IMR-90 (cell line): Measurements from ENCODE around the gene PSMG4.

Experiments used
- MXI1 ChIP-seq: IDR thresholded peaks from 2 replicates; pipeline ENCODE4 v1.6.1; 2012; ENCODE audit warnings: low read depth, mild to moderate bottlenecking, low read length, moderate library complexity, borderline replicate concordance
- POLR2A ChIP-seq: IDR thresholded peaks from 2 replicates; pipeline ENCODE4 v1.6.1; 2012; ENCODE audit warnings: mild to moderate bottlenecking, low read depth, low read length
- RAD21 ChIP-seq: IDR thresholded peaks from 2 replicates; pipeline ENCODE4 v1.6.1; 2012; ENCODE audit warnings: low read length, improper control_type of control experiment
- RCOR1 ChIP-seq: IDR thresholded peaks from 2 replicates; pipeline ENCODE4 v1.6.1; 2012; ENCODE audit warnings: mild to moderate bottlenecking, low read length, improper control_type of control experiment; ENCODE audit not compliant: insufficient replicate concordance
- RFX5 ChIP-seq: IDR thresholded peaks from 2 replicates; pipeline ENCODE4 v1.8.0; 2012; ENCODE audit warnings: low read depth, mild to moderate bottlenecking, low read length, moderate library complexity
- SMC3 ChIP-seq: fragments of 150-350 bp; IDR thresholded peaks from 2 replicates; pipeline ENCODE4 v1.6.1; 2016; ENCODE audit warnings: low read depth, mild to moderate bottlenecking, antibody characterized with exemption, low read length, moderate library complexity
- TF ChIP-seq, protein P1 (sequence below): conservative IDR thresholded peaks from 2 replicates; pipeline ENCODE4 v1.5.1; 2012; ENCODE audit warnings: mild to moderate bottlenecking, low read depth, low read length, improper control_type of control experiment
- TF ChIP-seq, protein P2 (sequence below): fragments of 150-350 bp; IDR thresholded peaks from 2 replicates; pipeline ENCODE4 v1.6.1; 2016; ENCODE audit warnings: low read depth, mild to moderate bottlenecking, low read length, moderate library complexity, borderline replicate concordance

DNA sequence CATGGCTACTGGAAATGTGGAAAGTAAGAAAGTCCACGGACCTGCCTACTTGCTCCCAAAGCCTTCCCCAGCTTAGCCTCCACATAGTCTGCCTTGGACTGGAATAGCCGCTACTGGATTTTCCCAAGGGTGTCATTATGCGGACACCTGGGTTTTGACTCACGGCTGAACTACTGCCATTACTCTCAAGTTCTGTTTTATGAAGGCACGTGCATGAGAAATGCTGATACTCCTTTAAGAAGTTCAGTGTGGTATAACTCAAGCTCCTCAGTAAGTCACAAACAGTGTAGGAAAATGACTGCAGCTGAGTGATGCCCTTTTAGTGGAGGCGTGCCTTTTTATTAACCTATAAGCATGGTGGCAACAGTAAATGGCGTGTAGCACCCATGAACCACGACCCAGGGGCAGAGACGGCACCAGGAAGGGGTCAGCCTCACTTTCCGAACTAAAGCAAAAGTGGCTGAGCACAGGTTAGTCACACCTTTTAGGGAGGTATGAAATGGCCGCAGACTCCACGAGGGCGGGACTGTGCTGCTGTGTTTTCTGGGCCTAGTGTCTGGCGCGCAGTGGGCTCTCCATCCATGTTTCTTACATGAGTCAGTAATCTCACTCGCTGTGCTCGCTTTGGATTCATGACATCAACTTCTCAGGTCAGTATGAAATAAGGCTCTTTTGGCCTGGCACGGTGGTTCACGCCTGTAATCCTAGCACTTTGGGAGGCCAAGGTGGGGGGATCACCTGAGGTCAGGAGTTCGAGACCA, 23.9 kb downstream of the PSMG4 start:
- TF ChIP-seq POLR2A (no peak), RCOR1 (no peak), SMC3 (no peak), RAD21 (no peak), MXI1 (no peak), RFX5 (no peak)
- TF ChIP-seq, protein P1, sequence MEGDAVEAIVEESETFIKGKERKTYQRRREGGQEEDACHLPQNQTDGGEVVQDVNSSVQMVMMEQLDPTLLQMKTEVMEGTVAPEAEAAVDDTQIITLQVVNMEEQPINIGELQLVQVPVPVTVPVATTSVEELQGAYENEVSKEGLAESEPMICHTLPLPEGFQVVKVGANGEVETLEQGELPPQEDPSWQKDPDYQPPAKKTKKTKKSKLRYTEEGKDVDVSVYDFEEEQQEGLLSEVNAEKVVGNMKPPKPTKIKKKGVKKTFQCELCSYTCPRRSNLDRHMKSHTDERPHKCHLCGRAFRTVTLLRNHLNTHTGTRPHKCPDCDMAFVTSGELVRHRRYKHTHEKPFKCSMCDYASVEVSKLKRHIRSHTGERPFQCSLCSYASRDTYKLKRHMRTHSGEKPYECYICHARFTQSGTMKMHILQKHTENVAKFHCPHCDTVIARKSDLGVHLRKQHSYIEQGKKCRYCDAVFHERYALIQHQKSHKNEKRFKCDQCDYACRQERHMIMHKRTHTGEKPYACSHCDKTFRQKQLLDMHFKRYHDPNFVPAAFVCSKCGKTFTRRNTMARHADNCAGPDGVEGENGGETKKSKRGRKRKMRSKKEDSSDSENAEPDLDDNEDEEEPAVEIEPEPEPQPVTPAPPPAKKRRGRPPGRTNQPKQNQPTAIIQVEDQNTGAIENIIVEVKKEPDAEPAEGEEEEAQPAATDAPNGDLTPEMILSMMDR: no peak
- TF ChIP-seq, protein P2, sequence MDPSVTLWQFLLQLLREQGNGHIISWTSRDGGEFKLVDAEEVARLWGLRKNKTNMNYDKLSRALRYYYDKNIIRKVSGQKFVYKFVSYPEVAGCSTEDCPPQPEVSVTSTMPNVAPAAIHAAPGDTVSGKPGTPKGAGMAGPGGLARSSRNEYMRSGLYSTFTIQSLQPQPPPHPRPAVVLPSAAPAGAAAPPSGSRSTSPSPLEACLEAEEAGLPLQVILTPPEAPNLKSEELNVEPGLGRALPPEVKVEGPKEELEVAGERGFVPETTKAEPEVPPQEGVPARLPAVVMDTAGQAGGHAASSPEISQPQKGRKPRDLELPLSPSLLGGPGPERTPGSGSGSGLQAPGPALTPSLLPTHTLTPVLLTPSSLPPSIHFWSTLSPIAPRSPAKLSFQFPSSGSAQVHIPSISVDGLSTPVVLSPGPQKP: no peak
